Psoas muscle (tissue), 8 donors: Measurements from ENCODE around the gene ETV7. TPM values are rescaled to one million over a fixed set of nuclear protein-coding genes. Genes with fewer than 3 reads are reported as not detected.

Experiments
- ATAC-seq, 4 donors: fragments of 200-7000 bp; cut with Tn5 transposase; one replicate each; pipeline ENCODE4 v1.9.1; 2020; ENCODE audit warnings: moderate library complexity in 3 of 4, mild to moderate bottlenecking in 2 of 4
- DNase-seq, 2 donors: peaks; one replicate each; pipeline ENCODE4 v3.0.0-alpha.2; 2020
- H3K27ac ChIP-seq: fragments of 200-600 bp; one replicate; pipeline ENCODE4 v1.8.0; 2022
- H3K27me3 ChIP-seq, 3 donors: fragments of 200-600 bp in 1 of 3; one replicate each; pipeline versions ENCODE4 v1.6.1 to v1.8.0; 2013 to 2022; ENCODE audit warnings: low read length in 2 of 3, mild to moderate bottlenecking in 2 of 3, moderate library complexity in 1 of 3; ENCODE audit not compliant: insufficient read depth in 3 of 3
- H3K36me3 ChIP-seq, 2 donors: fragments of 200-600 bp in 1 of 2; one replicate each; pipeline versions ENCODE4 v1.6.1 to v1.8.0; 2013 to 2022; ENCODE audit warnings: low read depth in 1 of 2, mild to moderate bottlenecking in 1 of 2, moderate library complexity in 1 of 2; ENCODE audit not compliant: insufficient read depth in 1 of 2
- H3K4me1 ChIP-seq: fragments of 200-600 bp; one replicate; pipeline ENCODE4 v1.8.0; 2022
- H3K4me3 ChIP-seq: fragments of 200-600 bp; one replicate; pipeline ENCODE4 v1.8.0; 2022; ENCODE audit warnings: mild to moderate bottlenecking
- H3K9me3 ChIP-seq: fragments of 200-600 bp; one replicate; pipeline ENCODE4 v1.8.0; 2022
- CTCF ChIP-seq: fragments of 200-600 bp; IDR thresholded peaks from one replicate; pipeline ENCODE4 v1.8.0; 2022; ENCODE audit warnings: antibody characterized with exemption
- WGBS, 3 donors: extraction: QIAGEN DNeasy Blood & Tissue Kit; methylation state at CpG; one replicate each; pipeline versions ENCODE4 v1.1.6 to v1.1.7; 2013; 5-methylcytosine and 5-hydroxymethylcytosine counted together
- intact Hi-C, 2 donors: fragments of 100-400 bp; cut with DNase I; formaldehyde crosslinking; loops; one replicate each; pipeline versions ENCODE4 v1.11.0 to v1.14.2; 2022
- polyA plus RNA-seq, 3 donors: library from polyadenylated mRNA; stranded (reverse); fragments of 200-250 nt; gene quantifications; one replicate each; pipeline ENCODE4 v1.2.3, GENCODE V29; 2013
- total RNA-seq, 4 donors: library from RNA; stranded (reverse); fragmentation: NEBNext Ultra II Directional in 2 of 4; extraction: Animal tissue kit (Norgen Biotek cat#: 25700) in 2 of 4; gene quantifications; one replicate each; pipeline versions ENCODE4 v1.2.1 to v1.2.4, GENCODE V29; 2021 to 2023
- donor health status: healthy with polysubstance abuse.
- donor health status: DM: no; HTN: no; CAD: no; lungs with moderate emphysema.
- donor health status: Bipolar disorder and iron deficiency.
- donor health status: healthy.
- donor health status: DM: yes; HTN: yes; CAD: no.
- donor health status: DM: no; HTN: no; CAD: no.
- donor health status: DM: no; HTN: no; CAD: no.
- donor health status: DM: yes; HTN: yes; CAD: no.

Gene ETV7
- total and polyA plus RNA-seq, 7 donors: 0.06 to 0.09 TPM; not detected in 5

DNA sequence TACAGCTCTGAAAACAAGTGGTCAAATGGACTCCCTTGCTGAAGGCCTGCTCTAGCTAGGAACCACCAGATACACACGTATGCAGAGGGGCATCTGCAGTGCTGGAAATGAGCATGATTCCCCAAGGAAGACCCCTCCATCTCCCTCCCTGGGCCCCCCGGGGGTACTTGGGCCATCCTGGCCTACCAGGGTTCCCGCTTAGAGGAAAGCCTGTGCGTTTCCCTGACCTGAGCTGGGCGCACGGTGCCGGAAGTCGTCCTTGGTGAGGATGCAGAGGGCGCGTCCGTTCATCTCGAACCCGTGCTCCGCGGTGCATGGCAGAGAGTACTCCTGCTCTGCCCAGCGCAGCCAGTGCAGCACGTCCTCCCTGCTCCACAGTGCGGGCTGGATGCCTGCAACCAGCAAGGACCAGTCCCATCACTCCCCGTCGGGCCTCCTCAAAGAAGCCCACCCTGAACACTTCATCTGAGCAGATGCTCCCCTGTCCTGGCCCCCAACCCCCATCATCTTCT lies 11.8 kb downstream of the ETV7 start:
- WGBS, 3 donors: 92 to 97% (median 94%) methylated on average over 20 of the region's 20 CpGs
- Histone ChIP-seq H3K4me3 (no peak overlapping the region), H3K9me3 (no peaks in the 10 kb centered on the region), H3K36me3 (no peaks in the 10 kb centered on the region), H3K27me3 (no peaks in the 10 kb centered on the region), H3K27ac (no peak overlapping the region), H3K4me1 (no peaks in the 10 kb centered on the region)
- DNase-seq (no peak), ATAC-seq (no peak)
- intact Hi-C loops: no loop called here
- no peak for TF ChIP-seq CTCF

DNA sequence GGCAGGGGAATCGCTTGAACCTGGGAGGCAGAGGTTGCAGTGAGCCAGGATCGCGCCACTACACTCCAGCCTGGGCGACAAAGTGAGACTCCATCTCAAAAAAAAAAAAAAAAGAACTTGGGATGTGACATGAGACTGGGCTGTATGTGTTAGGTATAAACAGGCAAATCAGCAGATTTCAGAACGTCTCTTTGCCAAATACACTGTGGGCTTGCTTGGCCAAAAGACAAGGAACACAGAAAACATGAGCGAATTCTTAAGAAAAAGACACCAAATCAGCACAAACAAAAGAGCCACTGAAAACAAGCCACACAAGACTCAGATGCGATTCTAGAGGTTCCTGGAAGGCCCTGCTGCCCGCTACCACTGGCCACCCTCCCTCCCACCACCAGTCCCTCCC lies 12.5 kb downstream of the ETV7 start:
- Histone ChIP-seq H3K4me1 (no peaks in the 10 kb centered on the region), H3K4me3 (no peak overlapping the region), H3K9me3 (no peaks in the 10 kb centered on the region), H3K27ac (no peak overlapping the region), H3K27me3 (no peaks in the 10 kb centered on the region), H3K36me3 (no peaks in the 10 kb centered on the region)
- DNase-seq (no peak), ATAC-seq (no peak)
- TF ChIP-seq CTCF: no peak
- intact Hi-C loops: no loop called here
- WGBS, 3 donors: 84 to 89% (median 86%) methylated on average over 8 of the region's 8 CpGs

- H3K4me1 ChIP-seq: peaks cover 1% of the 10 kb centered on the region
- ATAC-seq (no peak), DNase-seq (no peak)
- TF ChIP-seq CTCF: no peak
- 82 to 91% (median 85%) methylated on average over 4 of the region's 4 CpGs for WGBS, 3 donors
- H3K4me3 ChIP-seq: no peak overlapping the region
- no peaks in the 10 kb centered on the region for H3K36me3 ChIP-seq
- no peaks in the 10 kb centered on the region for H3K9me3 ChIP-seq
- intact Hi-C loops: no loop called here
- H3K27me3 ChIP-seq: no peaks in the 10 kb centered on the region
- H3K27ac ChIP-seq: no peak overlapping the region
These were observed 13.3 kb downstream of the ETV7 start for GRCh38 chr6:36374194-36374593.

DNA sequence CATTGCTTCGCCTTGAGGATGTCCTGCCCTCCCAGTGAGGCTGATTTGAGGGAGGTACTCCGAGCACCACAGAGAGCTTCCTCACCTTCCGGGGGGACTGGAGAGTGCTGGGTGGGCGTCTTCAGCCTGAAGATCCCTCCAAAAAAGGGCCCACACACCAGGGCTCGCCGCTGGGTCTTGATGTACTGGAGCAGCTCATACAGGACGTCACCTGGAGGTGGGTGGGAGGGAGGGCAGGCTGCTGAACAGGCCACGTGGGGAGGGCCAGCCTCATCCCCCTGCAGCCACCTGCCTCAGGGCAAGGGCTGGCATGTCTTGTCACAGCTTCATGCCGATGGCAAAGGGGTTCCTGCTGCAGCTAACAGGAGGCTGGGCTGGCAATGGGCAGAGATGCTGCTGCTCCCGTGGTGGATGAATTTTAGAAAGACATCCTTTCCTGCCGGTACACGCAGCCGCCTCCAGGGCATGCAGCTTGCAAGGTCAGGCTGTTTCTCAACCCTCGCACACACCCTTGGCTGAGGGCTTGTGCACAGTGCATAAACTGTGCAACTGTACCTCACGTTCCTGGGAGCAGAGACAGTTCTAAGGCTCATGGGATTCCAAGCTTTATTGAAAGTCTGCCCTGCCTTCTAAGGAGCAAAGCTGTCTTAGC lies 14.0 kb downstream of the ETV7 start:
- H3K4me1 ChIP-seq: peaks cover 4% of the 10 kb centered on the region
- no peak for TF ChIP-seq CTCF
- DNase-seq (no peak), ATAC-seq (no peak)
- no peak overlapping the region for H3K4me3 ChIP-seq
- no peaks in the 10 kb centered on the region for H3K9me3 ChIP-seq
- no peak overlapping the region for H3K27ac ChIP-seq
- H3K27me3 ChIP-seq: no peaks in the 10 kb centered on the region
- 51 to 56% (median 55%) methylated on average over 13 to 15 of the region's 15 CpGs for WGBS, 3 donors
- intact Hi-C loops: no loop called here
- no peaks in the 10 kb centered on the region for H3K36me3 ChIP-seq

- H3K27me3 ChIP-seq: no peaks in the 10 kb centered on the region
- no peak for TF ChIP-seq CTCF
- peaks cover 8% of the 10 kb centered on the region for H3K4me1 ChIP-seq
- no peak overlapping the region for H3K4me3 ChIP-seq
- no peak overlapping the region for H3K27ac ChIP-seq
- ATAC-seq (no peak), DNase-seq (no peak)
- intact Hi-C loops: no loop called here
- H3K9me3 ChIP-seq: no peaks in the 10 kb centered on the region
- 89 to 91% (median 89%) methylated on average over 6 of the region's 6 CpGs for WGBS, 3 donors
- H3K36me3 ChIP-seq: no peaks in the 10 kb centered on the region
These were observed 15.4 kb downstream of the ETV7 start for GRCh38 chr6:36372088-36372487.
